Astrocyte of the spinal cord (primary cell): ENCODE measurements around the gene SDCBP2.
A peak's percentile ranks its signal among the peaks of the same experiment; 100 is the strongest.

ENCODE experiments used
- DNase-seq: peaks from one replicate; pipeline ENCODE4 v3.0.0; 2011; ENCODE audit warnings: low read depth, low spot score
- H3K4me3 ChIP-seq: 2 replicates; pipeline ENCODE4 v1.5.1; 2011; ENCODE audit warnings: low read depth, mild to moderate bottlenecking, low read length, moderate library complexity
- in situ Hi-C: cut with HindIII; loops from 2 replicates; pipeline ENCODE4 v1.10.0; 2017; ENCODE audit warnings: low sequenced_read_pairs
- TF ChIP-seq, protein P1 (sequence below): IDR thresholded peaks from 2 replicates; pipeline ENCODE4 v1.5.1; 2012; ENCODE audit warnings: low read depth, mild to moderate bottlenecking, low read length, inconsistent platforms

SDCBP2 gene

GRCh38 chr20:1300083-1300840, 28.7 kb downstream of the SDCBP2 start:
- H3K4me3 ChIP-seq = no peak overlapping the region
- in situ Hi-C loops = no loop called here
- DNase-seq = no peak
- TF ChIP-seq, protein P1, sequence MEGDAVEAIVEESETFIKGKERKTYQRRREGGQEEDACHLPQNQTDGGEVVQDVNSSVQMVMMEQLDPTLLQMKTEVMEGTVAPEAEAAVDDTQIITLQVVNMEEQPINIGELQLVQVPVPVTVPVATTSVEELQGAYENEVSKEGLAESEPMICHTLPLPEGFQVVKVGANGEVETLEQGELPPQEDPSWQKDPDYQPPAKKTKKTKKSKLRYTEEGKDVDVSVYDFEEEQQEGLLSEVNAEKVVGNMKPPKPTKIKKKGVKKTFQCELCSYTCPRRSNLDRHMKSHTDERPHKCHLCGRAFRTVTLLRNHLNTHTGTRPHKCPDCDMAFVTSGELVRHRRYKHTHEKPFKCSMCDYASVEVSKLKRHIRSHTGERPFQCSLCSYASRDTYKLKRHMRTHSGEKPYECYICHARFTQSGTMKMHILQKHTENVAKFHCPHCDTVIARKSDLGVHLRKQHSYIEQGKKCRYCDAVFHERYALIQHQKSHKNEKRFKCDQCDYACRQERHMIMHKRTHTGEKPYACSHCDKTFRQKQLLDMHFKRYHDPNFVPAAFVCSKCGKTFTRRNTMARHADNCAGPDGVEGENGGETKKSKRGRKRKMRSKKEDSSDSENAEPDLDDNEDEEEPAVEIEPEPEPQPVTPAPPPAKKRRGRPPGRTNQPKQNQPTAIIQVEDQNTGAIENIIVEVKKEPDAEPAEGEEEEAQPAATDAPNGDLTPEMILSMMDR = no peak

GRCh38 chr20:1299522-1299921, 29.4 kb downstream of the SDCBP2 start:
- in situ Hi-C loops = no loop called here
- H3K4me3 ChIP-seq = no peak overlapping the region
- TF ChIP-seq, protein P1 = peak; percentile 18
- no peak for DNase-seq

- in situ Hi-C loops = no loop called here
- H3K4me3 ChIP-seq = no peak overlapping the region
- no peak for DNase-seq
- TF ChIP-seq, protein P1 = no peak
Observed at GRCh38 chr20:1298888-1299511, 29.9 kb downstream of the SDCBP2 start.

GRCh38 chr20:1298166-1298565, 30.8 kb downstream of the SDCBP2 start:
- TF ChIP-seq, protein P1 = no peak
- DNase-seq = no peak
- in situ Hi-C loops = no loop called here
- no peak overlapping the region for H3K4me3 ChIP-seq

GRCh38 chr20:1297486-1297885, 31.5 kb downstream of the SDCBP2 start:
- TF ChIP-seq, protein P1 = no peak
- in situ Hi-C loops = no loop called here
- no peak overlapping the region for H3K4me3 ChIP-seq
- DNase-seq = no peak

DNA sequence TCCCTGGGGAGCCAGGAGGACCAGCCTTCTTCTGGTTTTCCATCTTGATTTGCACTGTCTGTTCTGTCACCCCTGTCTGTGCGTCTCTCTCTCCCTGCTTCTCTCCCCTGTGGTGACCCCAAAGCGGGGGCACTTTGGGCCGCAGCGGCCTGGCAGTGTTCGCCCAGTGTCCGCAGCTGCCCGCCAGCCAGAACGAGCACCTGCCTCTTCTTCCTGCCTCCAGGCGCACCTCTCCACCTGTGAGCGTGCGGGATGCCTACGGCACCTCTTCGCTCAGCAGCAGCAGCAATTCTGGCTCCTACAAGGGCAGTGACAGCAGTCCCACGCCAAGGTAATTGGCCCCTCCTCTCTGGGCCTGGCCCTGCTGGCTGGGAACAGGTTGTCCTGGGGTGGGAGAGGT, 32.0 kb downstream of the SDCBP2 start:
- in situ Hi-C loops = no loop called here
- DNase-seq = no peak
- TF ChIP-seq, protein P1 = no peak
- H3K4me3 ChIP-seq = no peak overlapping the region
